NOMO-1 treated with DMSO at 0.1 percent for 48 hours (cell line): ENCODE results near the gene CAP1.
"Not testable (repeated sequence)": the region's sequence is repeated elsewhere in the genome, so short reads cannot be mapped to it uniquely, and the experiment has no call there.

Source experiments
- DNase-seq: peaks from one replicate; lab custom pipeline; 2025; ENCODE audit not compliant: unreplicated experiment; lab: John Stamatoyannopoulos, UW

CAP1 gene

GRCh38 chr1:40040511-40041465 lies at the start of gene CAP1:
Gene CAP1, plus strand, starts transcription at chr1:40040729. Its CDS starts 18,618 bp downstream, at chr1:40059347.
- peak; percentile 96 for DNase-seq

- DNase-seq = peak; percentile 31
Measured at GRCh38 chr1:39992234-39992633, 48.3 kb upstream of the CAP1 start.

GRCh38 chr1:39992888-39993287 lies 47.6 kb upstream of the CAP1 start:
- DNase-seq = no peak

GRCh38 chr1:39995973-39996393 lies 44.5 kb upstream of the CAP1 start:
- no peak for DNase-seq

- DNase-seq = no peak
Measured at GRCh38 chr1:39996396-39997004, 44.0 kb upstream of the CAP1 start.

- DNase-seq = no peak
Measured at GRCh38 chr1:40001456-40001855, 39.1 kb upstream of the CAP1 start.

- DNase-seq = peak; percentile 72
Measured at GRCh38 chr1:40003156-40004093, 37.1 kb upstream of the CAP1 start.

- no peak for DNase-seq
Measured at GRCh38 chr1:40004857-40005256, 35.7 kb upstream of the CAP1 start.

- not testable (repeated sequence) for DNase-seq
Measured at GRCh38 chr1:40007481-40008034, 33.0 kb upstream of the CAP1 start.

- no peak for DNase-seq
Measured at GRCh38 chr1:40011198-40011597, 29.3 kb upstream of the CAP1 start.

GRCh38 chr1:40014253-40014706 lies 26.2 kb upstream of the CAP1 start:
- DNase-seq = peak; percentile 64

GRCh38 chr1:40014812-40015594 lies 25.5 kb upstream of the CAP1 start:
- DNase-seq = no peak

GRCh38 chr1:40017951-40018575 lies 22.5 kb upstream of the CAP1 start:
- DNase-seq = no peak

GRCh38 chr1:40020447-40021085 lies 20.0 kb upstream of the CAP1 start:
- DNase-seq = no peak

GRCh38 chr1:40023379-40023944 lies 17.1 kb upstream of the CAP1 start:
- no peak for DNase-seq

GRCh38 chr1:40024671-40025070 lies 15.9 kb upstream of the CAP1 start:
- no peak for DNase-seq

GRCh38 chr1:40027647-40028046 lies 12.9 kb upstream of the CAP1 start:
- DNase-seq = no peak

GRCh38 chr1:40029608-40030007 lies 10.9 kb upstream of the CAP1 start:
- no peak for DNase-seq
